ENCODE results near the gene CAPN2. TPM values are rescaled to one million over a fixed set of nuclear protein-coding genes. Genes with fewer than 3 reads are reported as not detected.
"Not testable (repeated sequence)": the region's sequence is repeated elsewhere in the genome, so short reads cannot be mapped to it uniquely, and the experiment has no call there.

The CAPN2 gene
- total RNA-seq, 2 donors from 2014 or later = 301 to 355 TPM

- DNase-seq (no peak), ATAC-seq (no peak)
- intact Hi-C loops (cut with DNase I, micrococcal nuclease) = no loop called here
Measured at GRCh38 chr1:223730479-223731132, 18.3 kb downstream of the CAPN2 start.

- ATAC-seq (peak; percentile 19), DNase-seq (peak in 1 of 2 donors; percentile 60)
- intact Hi-C loops (cut with DNase I, micrococcal nuclease) = no loop called here
Measured at GRCh38 chr1:223731133-223731770, 18.9 kb downstream of the CAPN2 start.

DNA sequence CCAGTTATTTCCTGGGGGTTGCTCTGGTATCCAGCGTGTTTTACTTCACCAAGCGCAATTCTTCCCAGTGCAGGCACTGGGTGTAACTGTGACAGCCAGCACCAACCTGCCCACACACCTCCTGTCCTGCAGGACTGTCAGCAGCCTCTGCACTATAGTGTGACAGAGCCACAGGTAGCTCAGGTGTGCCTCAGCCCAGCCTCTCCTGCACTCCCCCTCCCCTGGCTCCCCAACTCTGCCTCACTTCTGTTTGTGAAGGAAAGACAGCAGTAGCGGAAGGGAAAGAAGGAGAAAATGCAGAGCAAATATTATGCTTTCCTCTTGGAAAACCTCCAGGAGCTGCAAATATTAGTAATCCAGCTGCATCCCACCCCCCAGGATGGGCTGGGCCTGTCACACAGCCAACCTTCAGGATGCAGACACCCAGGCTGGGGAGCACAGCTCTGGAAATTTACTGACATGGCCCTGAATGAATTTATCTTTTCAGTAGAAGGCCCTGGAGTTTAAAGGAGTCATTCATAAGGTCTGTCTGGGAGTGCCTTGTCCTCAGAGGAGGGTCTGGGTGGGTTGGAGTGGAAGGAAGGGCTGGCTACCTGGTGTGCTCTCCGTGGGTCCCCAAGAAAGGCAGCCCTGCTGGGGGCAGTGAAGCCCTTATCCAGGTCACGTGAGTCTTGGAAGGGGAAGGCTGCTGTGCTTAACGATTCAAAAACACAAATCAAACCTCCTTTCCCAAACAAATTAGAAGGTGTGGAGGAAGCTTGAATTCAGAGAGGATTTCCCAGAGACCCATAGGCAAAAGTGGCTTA is 20.9 kb downstream of the CAPN2 start:
- ATAC-seq = peak; percentile 26
- intact Hi-C loops (cut with DNase I, micrococcal nuclease) = no loop called here
- no peak for DNase-seq

- intact Hi-C loops (cut with DNase I, micrococcal nuclease) = no loop called here
- ATAC-seq (peak; percentile 25), DNase-seq (peak in 1 of 2 donors; percentile 61)
Measured at GRCh38 chr1:223733898-223734852, 21.8 kb downstream of the CAPN2 start.

DNA sequence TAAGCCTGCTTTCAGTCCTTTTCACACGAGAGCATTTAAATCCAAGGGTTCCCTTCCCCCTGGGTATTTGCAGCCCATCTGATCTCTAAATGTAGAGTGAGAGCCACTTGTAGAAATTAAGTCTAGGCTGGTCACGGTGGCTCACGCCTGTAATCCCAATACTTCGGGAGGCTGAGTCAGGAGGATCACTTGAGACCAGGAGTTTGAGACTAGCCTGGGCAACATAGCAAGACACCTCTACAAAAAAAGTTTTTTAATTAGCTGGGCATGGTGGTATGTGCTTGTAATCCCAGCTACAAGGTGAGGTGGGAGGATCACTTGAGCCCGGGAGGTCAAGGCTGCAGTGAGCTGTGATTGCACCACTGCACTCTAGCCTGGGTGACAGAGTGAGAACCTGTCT is 24.3 kb downstream of the CAPN2 start:
- DNase-seq; ATAC-seq; intact Hi-C loops (cut with DNase I, micrococcal nuclease): not testable (repeated sequence)

- DNase-seq (no peak), ATAC-seq (no peak)
- intact Hi-C loops (cut with DNase I, micrococcal nuclease) = no loop called here
Measured at GRCh38 chr1:223737342-223737741, 25.0 kb downstream of the CAPN2 start.

GRCh38 chr1:223738465-223739365 is 26.4 kb downstream of the CAPN2 start:
- DNase-seq (peak; percentile 68 to 84), ATAC-seq (peak; percentile 75)
- intact Hi-C loops (cut with DNase I, micrococcal nuclease) = no loop called here

DNA sequence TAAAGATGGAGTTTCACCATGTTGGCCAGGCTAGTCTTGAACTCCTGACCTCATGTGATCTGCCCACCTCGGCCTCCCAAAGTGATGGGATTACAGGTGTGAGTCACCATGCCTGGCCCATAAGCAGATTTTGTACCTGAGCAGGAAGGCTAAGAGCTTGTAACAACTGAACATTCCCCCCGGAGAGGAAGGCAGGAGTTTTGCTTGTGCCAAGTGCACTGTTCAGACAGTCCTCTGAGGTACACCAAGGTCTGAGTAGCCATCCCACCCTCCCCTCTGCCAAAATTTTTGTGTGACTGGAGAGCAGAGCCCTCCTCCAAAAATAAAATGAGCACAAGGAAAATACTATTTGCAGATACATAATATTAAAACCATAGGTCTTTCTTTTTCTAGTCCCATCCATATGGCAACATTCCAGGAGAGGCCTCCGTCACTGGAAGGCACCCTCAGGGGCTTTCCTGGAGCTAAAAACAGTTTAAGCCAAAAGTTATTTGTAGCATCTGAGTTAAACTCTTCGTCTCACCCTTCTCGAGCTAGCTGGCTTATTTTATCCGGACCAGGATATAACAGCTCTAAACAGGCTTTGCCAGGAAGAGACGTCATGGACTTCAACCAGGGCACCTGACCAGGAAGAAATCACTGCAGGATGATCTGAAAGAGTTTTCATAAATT is 27.2 kb downstream of the CAPN2 start:
- intact Hi-C loops (cut with DNase I, micrococcal nuclease) = no loop called here
- DNase-seq = peak; percentile 29 to 68
- ATAC-seq = peak; percentile 80

GRCh38 chr1:223740038-223740736 is 27.8 kb downstream of the CAPN2 start:
- DNase-seq; intact Hi-C loops (cut with DNase I, micrococcal nuclease): not testable (repeated sequence)
- peak; percentile 41 for ATAC-seq

- ATAC-seq = no peak
- intact Hi-C loops (cut with DNase I, micrococcal nuclease) = no loop called here
- no peak for DNase-seq
Measured at GRCh38 chr1:223741861-223742260, 29.5 kb downstream of the CAPN2 start.

GRCh38 chr1:223742856-223743517 is 30.6 kb downstream of the CAPN2 start:
- ATAC-seq = no peak
- no peak for DNase-seq
- intact Hi-C loops (cut with DNase I, micrococcal nuclease) = no loop called here

GRCh38 chr1:223745731-223746130 is 33.4 kb downstream of the CAPN2 start:
- DNase-seq (no peak), ATAC-seq (no peak)
- intact Hi-C loops (cut with DNase I, micrococcal nuclease) = loop anchor here (5.0 kb wide), 2 partner anchors 33 to 48 kb away; partner anchors contain the start of gene CAPN2 (in 2 of the 2)

GRCh38 chr1:223747838-223748335 is 35.5 kb downstream of the CAPN2 start:
- DNase-seq = peak; percentile 56
- intact Hi-C loops (cut with DNase I, micrococcal nuclease) = loop anchor here (5.0 kb wide), 2 partner anchors 36 to 51 kb away; partner anchors contain the start of gene CAPN2 (in 2 of the 2)
- ATAC-seq = peak; percentile 48

DNA sequence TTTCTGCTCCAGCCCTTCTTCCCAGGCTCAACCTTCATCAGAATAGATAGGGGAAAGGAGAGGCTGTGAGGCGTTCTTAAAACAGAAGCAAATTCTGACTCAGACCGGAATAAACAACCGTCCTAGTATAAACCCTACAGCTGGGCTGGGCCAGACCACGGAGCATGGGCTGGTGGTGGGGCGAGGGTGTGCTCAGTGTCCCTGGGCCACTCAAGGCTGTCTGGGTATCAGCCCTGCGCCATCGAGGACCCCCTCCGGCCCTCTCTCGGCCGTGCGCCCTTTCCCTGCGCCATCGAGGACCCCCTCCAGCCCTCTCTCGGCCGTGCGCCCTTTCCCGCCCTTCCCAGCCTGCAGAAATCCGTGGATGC is 36.0 kb downstream of the CAPN2 start:
- DNase-seq (peak in 1 of 2 donors; percentile 38), ATAC-seq (peak; percentile 68)
- intact Hi-C loops (cut with DNase I, micrococcal nuclease) = loop anchor here (5.0 kb wide), 2 partner anchors 36 to 51 kb away; partner anchors contain the start of gene CAPN2 (in 2 of the 2)
